IPS-NIHi7 (cell line): ENCODE measurements around the gene CLECL1.
"Not testable (repeated sequence)": the region's sequence is repeated elsewhere in the genome, so short reads cannot be mapped to it uniquely, and the experiment has no call there.

Experiments
- DNase-seq: peaks from one replicate; pipeline ENCODE4 v3.0.0; 2012; ENCODE audit warnings: mixed read lengths; ENCODE audit errors: extremely low spot score

CLECL1 gene

GRCh38 chr12:9751204-9752144, 18.6 kb upstream of the CLECL1 start:
- no peak for DNase-seq

- DNase-seq = peak; percentile 72
Measured at GRCh38 chr12:9750276-9751203, 17.6 kb upstream of the CLECL1 start.

- no peak for DNase-seq
Measured at GRCh38 chr12:9749640-9750039, 16.7 kb upstream of the CLECL1 start.

- DNase-seq = no peak
Measured at GRCh38 chr12:9745199-9745598, 12.3 kb upstream of the CLECL1 start.

GRCh38 chr12:9742661-9743060, 9.8 kb upstream of the CLECL1 start:
- no peak for DNase-seq

- no peak for DNase-seq
Measured at GRCh38 chr12:9741726-9742125, 8.8 kb upstream of the CLECL1 start.

- no peak for DNase-seq
Measured at GRCh38 chr12:9740106-9740750, 7.3 kb upstream of the CLECL1 start.

- not testable (repeated sequence) for DNase-seq
Measured at GRCh38 chr12:9739404-9740105, 6.7 kb upstream of the CLECL1 start.

- not testable (repeated sequence) for DNase-seq
Measured at GRCh38 chr12:9738905-9739304, 6.0 kb upstream of the CLECL1 start.

- DNase-seq = no peak
Measured at GRCh38 chr12:9736936-9737705, 4.2 kb upstream of the CLECL1 start.

- no peak for DNase-seq
Measured at GRCh38 chr12:9735601-9736000, 2.7 kb upstream of the CLECL1 start.

- no peak for DNase-seq
Measured at GRCh38 chr12:9731797-9732196, 1.1 kb downstream of the CLECL1 start.

GRCh38 chr12:9731393-9731792, 1.5 kb downstream of the CLECL1 start:
- DNase-seq = no peak

GRCh38 chr12:9730591-9730990, 2.3 kb downstream of the CLECL1 start:
- DNase-seq = no peak

- no peak for DNase-seq
Measured at GRCh38 chr12:9730011-9730410, 2.9 kb downstream of the CLECL1 start.

- no peak for DNase-seq
Measured at GRCh38 chr12:9729082-9729481, 3.8 kb downstream of the CLECL1 start.

- DNase-seq = no peak
Measured at GRCh38 chr12:9727813-9728212, 5.1 kb downstream of the CLECL1 start.

- DNase-seq = no peak
Measured at GRCh38 chr12:9725213-9725870, 7.6 kb downstream of the CLECL1 start.

GRCh38 chr12:9724023-9724422, 8.9 kb downstream of the CLECL1 start:
- no peak for DNase-seq
